Measurements from ENCODE around the gene TRIM69.
"Not testable (repeated sequence)": the region's sequence is repeated elsewhere in the genome, so short reads cannot be mapped to it uniquely, and the experiment has no call there.

TRIM69 gene, protein sequence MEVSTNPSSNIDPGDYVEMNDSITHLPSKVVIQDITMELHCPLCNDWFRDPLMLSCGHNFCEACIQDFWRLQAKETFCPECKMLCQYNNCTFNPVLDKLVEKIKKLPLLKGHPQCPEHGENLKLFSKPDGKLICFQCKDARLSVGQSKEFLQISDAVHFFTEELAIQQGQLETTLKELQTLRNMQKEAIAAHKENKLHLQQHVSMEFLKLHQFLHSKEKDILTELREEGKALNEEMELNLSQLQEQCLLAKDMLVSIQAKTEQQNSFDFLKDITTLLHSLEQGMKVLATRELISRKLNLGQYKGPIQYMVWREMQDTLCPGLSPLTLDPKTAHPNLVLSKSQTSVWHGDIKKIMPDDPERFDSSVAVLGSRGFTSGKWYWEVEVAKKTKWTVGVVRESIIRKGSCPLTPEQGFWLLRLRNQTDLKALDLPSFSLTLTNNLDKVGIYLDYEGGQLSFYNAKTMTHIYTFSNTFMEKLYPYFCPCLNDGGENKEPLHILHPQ

DNA sequence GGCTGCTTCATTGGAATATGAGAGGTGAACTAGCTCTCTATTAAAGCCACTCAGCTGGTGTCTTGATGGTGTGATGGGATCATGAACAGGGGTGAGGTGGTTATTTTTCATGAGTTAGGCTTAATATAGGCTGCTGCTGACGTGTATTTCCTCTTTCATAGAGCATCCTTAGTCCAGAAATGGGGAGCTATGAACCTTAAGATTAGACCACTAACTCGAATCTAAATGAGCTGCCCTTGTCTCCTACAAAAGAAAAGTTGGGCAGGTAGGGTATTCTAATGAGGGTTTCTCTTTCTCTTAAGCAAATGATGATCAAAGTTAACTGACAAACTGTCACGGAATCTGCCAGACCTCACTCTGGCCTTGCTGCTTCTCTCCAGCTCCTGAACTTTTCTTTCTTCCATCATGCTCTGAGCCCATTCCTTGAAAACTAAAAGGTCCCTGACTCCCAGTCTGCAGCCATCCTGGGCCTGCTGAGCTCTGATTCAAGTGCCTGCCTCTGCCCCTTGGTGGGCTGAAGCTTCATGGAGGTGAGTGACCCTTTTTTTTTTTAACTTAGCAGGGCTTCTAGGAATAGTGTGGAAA is at the start of gene TRIM69:
Gene TRIM69 (plus strand): TSS at position 348 of the 585 bp plus-strand sequence. CDS start 177 bp downstream, at position 525.
- Histone ChIP-seq H3K4me1 (ENCODE audit: control insufficient read depth, insufficient read depth, low read length) (peaks cover 9% of the 10 kb centered on the region), H3K9me3 (ENCODE audit: control insufficient read depth, insufficient read depth, low read length) (no peaks in the 10 kb centered on the region), H3K9ac (ENCODE audit: low read depth, low read length) (no peak within 1 kb of the TSS), H3K27me3 (ENCODE audit: control insufficient read depth, insufficient read depth, low read length) (no peaks in the 10 kb centered on the region), H3K27ac (ENCODE audit: low read depth, low read length) (peak within 1 kb of the TSS; percentile 40), H3K36me3 (ENCODE audit: control insufficient read depth, insufficient read depth, low read length) (peaks cover 5% of the 10 kb centered on the region; the same call in 1 of the 2 replicates), H3K4me3 (ENCODE audit: low read depth, low read length) (no peak within 1 kb of the TSS)

- not testable (repeated sequence) for H3K36me3 ChIP-seq (ENCODE audit: control insufficient read depth, insufficient read depth, low read length); H3K9me3 ChIP-seq (ENCODE audit: control insufficient read depth, insufficient read depth, low read length); H3K9ac ChIP-seq (ENCODE audit: low read depth, low read length); H3K27ac ChIP-seq (ENCODE audit: low read depth, low read length); H3K4me1 ChIP-seq (ENCODE audit: control insufficient read depth, insufficient read depth, low read length); H3K27me3 ChIP-seq (ENCODE audit: control insufficient read depth, insufficient read depth, low read length); H3K4me3 ChIP-seq (ENCODE audit: low read depth, low read length)
These were observed 47.0 kb upstream of the TRIM69 start for GRCh38 chr15:44689318-44689717.

- H3K27me3 ChIP-seq (ENCODE audit: control insufficient read depth, insufficient read depth, low read length); H3K4me1 ChIP-seq (ENCODE audit: control insufficient read depth, insufficient read depth, low read length); H3K9ac ChIP-seq (ENCODE audit: low read depth, low read length); H3K9me3 ChIP-seq (ENCODE audit: control insufficient read depth, insufficient read depth, low read length); H3K27ac ChIP-seq (ENCODE audit: low read depth, low read length); H3K4me3 ChIP-seq (ENCODE audit: low read depth, low read length); H3K36me3 ChIP-seq (ENCODE audit: control insufficient read depth, insufficient read depth, low read length): not testable (repeated sequence)
These were observed 46.1 kb upstream of the TRIM69 start for GRCh38 chr15:44690245-44690644.

- Histone ChIP-seq H3K9ac (ENCODE audit: low read depth, low read length) (no peak overlapping the region), H3K4me1 (ENCODE audit: control insufficient read depth, insufficient read depth, low read length) (no peaks in the 10 kb centered on the region), H3K4me3 (ENCODE audit: low read depth, low read length) (no peak overlapping the region), H3K9me3 (ENCODE audit: control insufficient read depth, insufficient read depth, low read length) (no peaks in the 10 kb centered on the region), H3K27ac (ENCODE audit: low read depth, low read length) (no peak overlapping the region), H3K27me3 (ENCODE audit: control insufficient read depth, insufficient read depth, low read length) (no peaks in the 10 kb centered on the region), H3K36me3 (ENCODE audit: control insufficient read depth, insufficient read depth, low read length) (no peaks in the 10 kb centered on the region)
These were observed 43.7 kb upstream of the TRIM69 start for GRCh38 chr15:44692659-44693058.

- Histone ChIP-seq H3K4me1 (ENCODE audit: control insufficient read depth, insufficient read depth, low read length) (no peaks in the 10 kb centered on the region), H3K27me3 (ENCODE audit: control insufficient read depth, insufficient read depth, low read length) (no peaks in the 10 kb centered on the region), H3K9ac (ENCODE audit: low read depth, low read length) (no peak overlapping the region), H3K27ac (ENCODE audit: low read depth, low read length) (no peak overlapping the region), H3K36me3 (ENCODE audit: control insufficient read depth, insufficient read depth, low read length) (no peaks in the 10 kb centered on the region), H3K9me3 (ENCODE audit: control insufficient read depth, insufficient read depth, low read length) (no peaks in the 10 kb centered on the region), H3K4me3 (ENCODE audit: low read depth, low read length) (no peak overlapping the region)
These were observed 41.9 kb upstream of the TRIM69 start for GRCh38 chr15:44694416-44694815.

DNA sequence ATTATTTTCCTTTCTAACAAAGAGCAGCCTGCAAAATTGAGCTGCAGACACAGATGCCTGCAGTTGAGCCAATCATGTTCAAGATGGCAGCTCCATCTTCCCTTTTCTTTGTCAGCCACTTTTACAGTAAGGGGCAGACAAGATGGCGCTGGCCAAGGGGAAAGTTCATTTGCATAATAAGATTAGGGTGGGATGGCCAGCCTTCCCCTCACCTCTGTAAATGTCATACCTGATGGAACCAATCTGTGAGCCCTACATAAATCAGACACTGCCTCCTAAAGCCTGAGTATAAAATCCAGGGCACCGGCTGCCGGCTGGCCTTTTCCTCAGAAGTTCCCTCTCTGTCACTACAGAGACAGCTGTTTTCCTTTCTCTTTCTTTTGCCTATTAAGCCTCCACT is 41.0 kb upstream of the TRIM69 start:
- Histone ChIP-seq H3K27ac (ENCODE audit: low read depth, low read length) (no peak overlapping the region), H3K36me3 (ENCODE audit: control insufficient read depth, insufficient read depth, low read length) (no peaks in the 10 kb centered on the region), H3K9ac (ENCODE audit: low read depth, low read length) (no peak overlapping the region), H3K4me1 (ENCODE audit: control insufficient read depth, insufficient read depth, low read length) (no peaks in the 10 kb centered on the region), H3K4me3 (ENCODE audit: low read depth, low read length) (no peak overlapping the region), H3K27me3 (ENCODE audit: control insufficient read depth, insufficient read depth, low read length) (no peaks in the 10 kb centered on the region), H3K9me3 (ENCODE audit: control insufficient read depth, insufficient read depth, low read length) (no peaks in the 10 kb centered on the region)

DNA sequence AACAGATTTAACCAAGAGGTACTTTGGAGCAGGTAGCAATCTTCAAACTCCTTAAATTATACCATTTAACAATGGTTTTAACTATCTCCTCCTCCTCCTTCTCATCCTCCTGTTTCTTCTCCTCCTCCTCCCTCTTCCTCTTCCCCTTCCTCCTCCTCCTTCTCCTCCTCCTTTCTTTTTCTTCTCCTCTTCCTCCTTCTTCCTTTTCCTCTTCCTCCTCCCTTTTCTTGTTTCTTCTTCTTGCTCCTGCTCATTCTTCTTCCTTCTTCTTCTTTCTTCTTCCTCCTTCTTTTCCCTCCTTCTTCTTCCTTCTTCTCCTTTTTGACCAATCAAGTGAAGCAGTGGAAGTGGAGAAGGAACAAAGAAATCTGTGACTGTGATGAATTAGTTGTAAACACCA is 39.3 kb upstream of the TRIM69 start:
- H3K27me3 ChIP-seq (ENCODE audit: control insufficient read depth, insufficient read depth, low read length): no peaks in the 10 kb centered on the region
- no peaks in the 10 kb centered on the region for H3K9me3 ChIP-seq (ENCODE audit: control insufficient read depth, insufficient read depth, low read length)
- H3K36me3 ChIP-seq (ENCODE audit: control insufficient read depth, insufficient read depth, low read length): no peaks in the 10 kb centered on the region

GRCh38 chr15:44698641-44699040 is 37.7 kb upstream of the TRIM69 start:
- no peak overlapping the region for H3K9ac ChIP-seq (ENCODE audit: low read depth, low read length)
- H3K27ac ChIP-seq (ENCODE audit: low read depth, low read length): no peak overlapping the region
- H3K36me3 ChIP-seq (ENCODE audit: control insufficient read depth, insufficient read depth, low read length): no peaks in the 10 kb centered on the region
- H3K9me3 ChIP-seq (ENCODE audit: control insufficient read depth, insufficient read depth, low read length): no peaks in the 10 kb centered on the region
- no peak overlapping the region for H3K4me3 ChIP-seq (ENCODE audit: low read depth, low read length)
- no peaks in the 10 kb centered on the region for H3K27me3 ChIP-seq (ENCODE audit: control insufficient read depth, insufficient read depth, low read length)
- no peaks in the 10 kb centered on the region for H3K4me1 ChIP-seq (ENCODE audit: control insufficient read depth, insufficient read depth, low read length)

More for the DNA sequence above, 39.3 kb upstream of the TRIM69 start:
- H3K4me1 ChIP-seq (ENCODE audit: control insufficient read depth, insufficient read depth, low read length): no peaks in the 10 kb centered on the region
- no peak overlapping the region for H3K27ac ChIP-seq (ENCODE audit: low read depth, low read length)
- H3K9ac ChIP-seq (ENCODE audit: low read depth, low read length): no peak overlapping the region
- no peak overlapping the region for H3K4me3 ChIP-seq (ENCODE audit: low read depth, low read length)

DNA sequence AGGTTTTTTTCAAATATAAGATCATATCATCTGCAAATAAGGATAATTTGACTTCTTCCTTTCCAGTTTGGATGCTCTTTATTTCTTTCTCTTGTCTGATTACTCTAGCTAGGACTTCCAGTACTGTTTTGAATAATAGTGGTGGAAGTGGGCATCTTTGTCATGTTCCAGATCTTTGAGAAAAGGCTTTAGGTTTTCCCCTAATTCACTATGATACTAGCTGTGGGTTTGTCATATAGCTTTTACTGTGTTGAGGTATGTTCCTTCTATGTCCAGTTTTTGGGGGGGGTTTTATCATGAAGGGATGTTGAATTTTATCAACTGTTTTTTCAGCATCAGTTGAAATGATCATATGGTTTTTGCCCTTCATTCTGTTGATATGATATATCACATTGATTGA is 35.7 kb upstream of the TRIM69 start:
- H3K27me3 ChIP-seq (ENCODE audit: control insufficient read depth, insufficient read depth, low read length); H3K36me3 ChIP-seq (ENCODE audit: control insufficient read depth, insufficient read depth, low read length); H3K9ac ChIP-seq (ENCODE audit: low read depth, low read length); H3K4me1 ChIP-seq (ENCODE audit: control insufficient read depth, insufficient read depth, low read length); H3K27ac ChIP-seq (ENCODE audit: low read depth, low read length); H3K9me3 ChIP-seq (ENCODE audit: control insufficient read depth, insufficient read depth, low read length); H3K4me3 ChIP-seq (ENCODE audit: low read depth, low read length): not testable (repeated sequence)

DNA sequence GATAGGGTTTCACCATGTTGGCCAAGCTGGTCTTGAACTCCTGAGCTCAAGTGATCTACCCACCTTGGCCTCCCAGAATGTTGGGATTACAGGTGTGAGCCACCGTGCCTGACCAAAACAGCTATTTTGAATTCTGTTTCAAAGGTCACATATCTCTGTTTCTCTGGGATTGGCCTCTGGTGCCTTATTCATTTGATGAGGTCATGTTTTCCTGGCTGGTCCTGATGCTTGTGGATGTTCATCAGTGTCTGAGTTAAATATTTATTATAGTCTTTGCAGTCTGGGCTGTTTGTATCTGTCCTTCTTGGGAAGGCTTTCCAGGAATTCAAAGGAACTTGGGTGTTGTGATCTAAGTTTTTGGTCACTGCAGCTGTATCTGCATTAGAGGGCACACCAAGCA is 30.3 kb upstream of the TRIM69 start:
- no peaks in the 10 kb centered on the region for H3K4me1 ChIP-seq (ENCODE audit: control insufficient read depth, insufficient read depth, low read length)
- H3K9me3 ChIP-seq (ENCODE audit: control insufficient read depth, insufficient read depth, low read length): no peaks in the 10 kb centered on the region
- no peak overlapping the region for H3K9ac ChIP-seq (ENCODE audit: low read depth, low read length)
- no peaks in the 10 kb centered on the region for H3K36me3 ChIP-seq (ENCODE audit: control insufficient read depth, insufficient read depth, low read length)
- H3K4me3 ChIP-seq (ENCODE audit: low read depth, low read length): no peak overlapping the region
- H3K27ac ChIP-seq (ENCODE audit: low read depth, low read length): no peak overlapping the region
- no peaks in the 10 kb centered on the region for H3K27me3 ChIP-seq (ENCODE audit: control insufficient read depth, insufficient read depth, low read length)

GRCh38 chr15:44706401-44706800 is 29.9 kb upstream of the TRIM69 start:
- Histone ChIP-seq H3K36me3 (ENCODE audit: control insufficient read depth, insufficient read depth, low read length) (no peaks in the 10 kb centered on the region), H3K27ac (ENCODE audit: low read depth, low read length) (no peak overlapping the region), H3K4me1 (ENCODE audit: control insufficient read depth, insufficient read depth, low read length) (no peaks in the 10 kb centered on the region), H3K4me3 (ENCODE audit: low read depth, low read length) (no peak overlapping the region), H3K27me3 (ENCODE audit: control insufficient read depth, insufficient read depth, low read length) (no peaks in the 10 kb centered on the region), H3K9ac (ENCODE audit: low read depth, low read length) (no peak overlapping the region), H3K9me3 (ENCODE audit: control insufficient read depth, insufficient read depth, low read length) (no peaks in the 10 kb centered on the region)
